OCI-LY1 (cell line): ENCODE measurements around the gene MYF6.

Source experiments
- CTCF ChIP-seq: fragments of 200-600 bp; sonication (generic), shearing (Covaris generic); IDR thresholded peaks from 2 replicates; pipeline ENCODE4 v1.5.1; 2017; ENCODE audit warnings: mild to moderate bottlenecking, antibody characterized with exemption, low read length, moderate library complexity, mixed read lengths
- EZH2 ChIP-seq: fragments of 200-600 bp; sonication (generic), shearing (Covaris generic); IDR thresholded peaks from 2 replicates; pipeline ENCODE4 v1.8.0; 2017; ENCODE audit warnings: borderline replicate concordance, mixed run types, mild to moderate bottlenecking, antibody characterized with exemption, low read length, moderate library complexity, mixed read lengths

DNA sequence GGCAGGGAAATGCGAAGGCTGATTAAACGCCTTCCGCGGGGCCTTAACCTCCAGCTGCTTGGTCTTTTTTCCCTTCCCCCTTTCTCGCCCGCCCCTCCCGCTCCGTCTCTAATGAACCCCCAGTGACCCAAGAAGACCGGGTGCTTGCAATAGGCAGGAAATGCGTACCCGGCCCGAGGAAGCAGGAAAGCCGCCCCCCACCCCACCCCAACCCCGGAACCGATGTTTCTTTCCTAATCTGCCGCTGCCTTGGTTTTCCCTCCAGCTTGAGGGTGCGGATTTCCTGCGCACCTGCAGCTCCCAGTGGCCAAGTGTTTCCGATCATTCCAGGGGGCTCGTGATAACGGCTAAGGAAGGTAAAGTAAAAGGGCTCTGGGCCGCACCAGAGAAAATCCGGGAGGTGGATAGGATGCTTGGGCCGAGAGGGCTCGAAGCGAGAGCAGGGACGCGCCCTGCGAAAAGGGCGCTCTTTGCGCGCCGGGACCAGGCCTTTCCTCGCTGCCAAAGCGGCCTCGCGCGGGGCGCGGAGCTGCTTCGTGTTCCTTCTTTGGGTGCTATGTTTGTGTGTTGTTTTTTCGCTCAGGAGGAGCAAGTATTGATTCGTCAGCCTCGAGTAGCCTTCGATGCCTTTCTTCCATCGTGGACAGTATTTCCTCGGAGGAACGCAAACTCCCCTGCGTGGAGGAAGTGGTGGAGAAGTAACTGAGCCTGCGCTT, 983 bp downstream of the MYF6 start:
- TF ChIP-seq CTCF (no peak), EZH2 (no peak)
